Panc1 (cell line): Measurements from ENCODE around the gene LDLR. TPM values are rescaled to one million over a fixed set of nuclear protein-coding genes. Genes with fewer than 3 reads are reported as not detected.
"Not testable (repeated sequence)": the region's sequence is repeated elsewhere in the genome, so short reads cannot be mapped to it uniquely, and the experiment has no call there.

Experiments used
- ATAC-seq: fragments of 200-7000 bp; cut with Tn5 transposase; 2 replicates; pipeline ENCODE4 v1.9.1; 2020; ENCODE audit warnings: mild to moderate bottlenecking, moderate library complexity
- BruUV-seq: library from RNA; stranded (reverse); fragments of 400-500 nt; replicated peaks from 2 replicates; lab custom pipeline; 2021; lab: Mats Ljungman, UMichigan
- CTCF ChIA-PET: fragments of 300-600 bp; sonication (Branson Sonifier 250); formaldehyde crosslinking; loops from one replicate; lab custom pipeline; 2022; ENCODE audit warnings: antibody characterized with exemption; lab: Charles Lee
- POLR2A ChIA-PET: fragments of 300-600 bp; sonication (Branson Sonifier 250); formaldehyde crosslinking; loops from one replicate; lab custom pipeline; 2022; ENCODE audit warnings: antibody characterized with exemption; lab: Charles Lee
- DNase-seq: peaks from one replicate; pipeline ENCODE4 v3.0.0-alpha.2; 2010; ENCODE audit warnings: low read depth, low spot score
- H3K27ac ChIP-seq: 2 replicates; pipeline ENCODE4 v1.5.1; 2011; ENCODE audit warnings: mild to moderate bottlenecking, low read length, inconsistent platforms
- H3K27me3 ChIP-seq: fragments of 200-500 bp; sonication (Bioruptor generic); 2 replicates; pipeline ENCODE4 v1.6.0; 2014; ENCODE audit warnings: low read length, inconsistent platforms; ENCODE audit not compliant: control insufficient read depth, insufficient read depth
- H3K36me3 ChIP-seq: fragments of 200-500 bp; sonication (Bioruptor generic); 2 replicates; pipeline ENCODE4 v1.5.1; 2014; ENCODE audit warnings: inconsistent platforms, mild to moderate bottlenecking, low read length, moderate library complexity; ENCODE audit not compliant: control insufficient read depth, insufficient read depth
- H3K4me1 ChIP-seq: 2 replicates; pipeline ENCODE4 v1.5.1; 2011; ENCODE audit warnings: inconsistent platforms, mild to moderate bottlenecking, low read length, moderate library complexity; ENCODE audit not compliant: control insufficient read depth, insufficient read depth
- H3K4me3 ChIP-seq, 2 experiments: 2 replicates each; pipeline ENCODE4 v1.5.1; 2011 to 2012; ENCODE audit warnings: low read depth in 2 of 2, low read length in 2 of 2, mild to moderate bottlenecking in 2 of 2, inconsistent platforms in 1 of 2, moderate library complexity in 1 of 2
- H3K9me3 ChIP-seq: fragments of 200-500 bp; sonication (Bioruptor generic); 2 replicates; pipeline ENCODE4 v1.5.1; 2014; ENCODE audit warnings: low read depth, mild to moderate bottlenecking, inconsistent platforms, low read length, moderate library complexity; ENCODE audit not compliant: control insufficient read depth, insufficient read depth
- POLR2AphosphoS5 ChIP-seq: IDR thresholded peaks from 2 replicates; pipeline ENCODE4 v1.6.1; 2012; ENCODE audit warnings: mild to moderate bottlenecking, low read depth, low read length, moderate library complexity
- SIN3A ChIP-seq: IDR thresholded peaks from 2 replicates; pipeline ENCODE4 v1.6.1; 2012; ENCODE audit warnings: low read depth, mild to moderate bottlenecking, low read length, moderate library complexity, borderline replicate concordance; ENCODE audit not compliant: insufficient read depth
- TCF7L2 ChIP-seq: IDR thresholded peaks from 2 replicates; pipeline ENCODE4 v1.6.1; 2011; ENCODE audit warnings: mild to moderate bottlenecking, low read depth, low read length, inconsistent platforms
- in situ Hi-C: cut with HindIII; loops from 2 replicates; pipeline ENCODE4 v1.10.0; 2016; ENCODE audit warnings: low sequenced_read_pairs, low pct_unique_long_range_greater_than_20kb
- intact Hi-C: fragments of 100-400 bp; cut with micrococcal nuclease; formaldehyde crosslinking; loops from one replicate; pipeline ENCODE4 v1.10.0; 2022; ENCODE audit not compliant: unreplicated experiment
- total RNA-seq: library from RNA; stranded (reverse); gene quantifications from one replicate; pipeline ENCODE4 v1.2.1, GENCODE V29; 2021; ENCODE audit not compliant: unreplicated experiment
- TF ChIP-seq, protein P1 (sequence below), 2 experiments: IDR thresholded peaks; 2 replicates each; pipeline ENCODE4 v1.6.1; 2011 to 2012; ENCODE audit warnings: low read depth in 2 of 2, control low read depth in 1 of 2, low read length in 1 of 2, mild to moderate bottlenecking in 1 of 2, moderate library complexity in 1 of 2; ENCODE audit not compliant: insufficient read depth in 1 of 2
- TF ChIP-seq, protein P2 (sequence below): fragments of 450-650 bp; IDR thresholded peaks from 2 replicates; pipeline ENCODE4 v1.5.1; 2017; ENCODE audit warnings: mild to moderate bottlenecking

The LDLR gene
- total RNA-seq, 1 experiment from 2014 or later, result 203 TPM

DNA sequence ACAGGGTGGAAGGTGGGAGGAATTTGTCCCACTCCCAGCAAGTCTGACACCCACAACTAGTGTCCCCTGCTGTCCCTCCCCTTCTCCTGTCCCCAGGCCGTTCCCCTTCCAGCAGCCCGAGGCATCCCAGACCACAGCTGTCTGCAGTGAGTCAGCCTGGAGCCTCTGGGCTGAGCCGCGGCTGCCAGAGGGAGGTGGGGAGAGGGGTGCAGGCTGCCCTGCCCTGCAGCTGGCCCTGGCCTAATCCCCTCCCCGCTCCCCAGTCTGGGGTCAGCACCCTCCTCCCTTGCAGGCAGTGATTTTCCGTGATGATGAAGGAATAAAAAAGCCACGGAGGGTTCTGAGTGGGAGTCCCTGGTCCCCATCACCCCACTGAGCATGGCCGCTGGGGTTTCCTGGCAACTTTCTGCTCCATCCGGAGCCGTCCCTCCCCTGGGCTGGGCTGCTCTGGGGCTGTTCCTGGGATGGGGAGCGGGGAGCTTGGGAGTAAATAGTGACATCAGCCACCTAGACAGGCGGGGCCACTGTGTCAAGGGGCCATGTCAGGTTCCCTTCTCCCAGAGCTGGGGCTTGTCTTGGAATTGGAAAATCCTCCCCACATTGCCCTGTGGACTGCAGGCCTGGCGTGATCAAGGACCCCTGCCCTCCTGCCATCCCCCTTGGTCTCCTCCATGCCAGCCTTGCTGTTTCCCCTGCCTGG lies 49.5 kb downstream of the LDLR start:
- ATAC-seq (peak; percentile 65), DNase-seq (no peak)
- H3K27me3 ChIP-seq, result no peaks in the 10 kb centered on the region
- BruUV-seq, result no TSS peak
- H3K9me3 ChIP-seq, result no peaks in the 10 kb centered on the region
- in situ Hi-C loops, result no loop called here
- H3K4me1 ChIP-seq, result peaks cover 39% of the 10 kb centered on the region
- H3K27ac ChIP-seq, result peak overlapping the region; percentile 94
- ChIA-PET CTCF (interaction anchor here (0.5 to 0.6 kb wide), 3 partner anchors 13 to 112 kb away, joined by 4 to 6 read pairs (median 4); no protein-coding TSS in a partner anchor), POLR2A (no interaction called here)
- peak overlapping the region in 1 of 2 experiments; percentile 16; a peak in 1 of 4 replicates for H3K4me3 ChIP-seq
- no peaks in the 10 kb centered on the region for H3K36me3 ChIP-seq
- intact Hi-C loops, result loop anchor here (5.0 kb wide), 1 partner anchor 64 kb away; no protein-coding TSS in a partner anchor
- no peak for TF ChIP-seq SIN3A
- TF ChIP-seq POLR2AphosphoS5, result peak; percentile 71

DNA sequence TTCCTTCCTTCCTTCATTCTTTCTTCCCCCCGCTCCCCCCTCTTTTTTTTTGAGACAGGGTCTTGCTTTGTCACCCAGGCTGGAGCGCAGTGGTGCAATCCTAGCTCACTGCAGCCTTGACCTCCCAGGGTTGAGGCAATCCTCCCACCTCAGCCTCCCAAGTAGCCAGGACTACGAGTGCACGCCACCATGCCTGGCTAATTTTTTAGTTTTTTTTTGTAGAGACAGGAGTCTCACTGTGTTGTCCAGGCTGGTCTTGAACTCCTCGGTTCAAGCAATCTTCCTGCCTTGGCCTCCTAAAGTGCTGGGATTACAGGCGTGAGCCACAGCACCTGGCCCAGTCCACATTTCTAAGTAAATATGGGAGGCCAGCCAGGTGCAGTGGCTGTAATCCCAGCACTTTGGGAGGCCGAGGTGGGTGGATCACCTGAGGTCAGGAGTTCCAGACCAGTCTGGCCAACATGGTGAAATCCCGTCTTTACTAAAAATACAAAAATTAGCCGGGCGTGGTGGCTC lies 50.8 kb downstream of the LDLR start:
- H3K4me3 ChIP-seq, H3K36me3 ChIP-seq, in situ Hi-C loops, H3K9me3 ChIP-seq, ATAC-seq, H3K27me3 ChIP-seq, intact Hi-C loops, POLR2A ChIA-PET, DNase-seq, BruUV-seq, CTCF ChIA-PET: not testable (repeated sequence)
- Histone ChIP-seq H3K27ac (peak overlapping the region; percentile 94), H3K4me1 (peaks cover 44% of the 10 kb centered on the region)

DNA sequence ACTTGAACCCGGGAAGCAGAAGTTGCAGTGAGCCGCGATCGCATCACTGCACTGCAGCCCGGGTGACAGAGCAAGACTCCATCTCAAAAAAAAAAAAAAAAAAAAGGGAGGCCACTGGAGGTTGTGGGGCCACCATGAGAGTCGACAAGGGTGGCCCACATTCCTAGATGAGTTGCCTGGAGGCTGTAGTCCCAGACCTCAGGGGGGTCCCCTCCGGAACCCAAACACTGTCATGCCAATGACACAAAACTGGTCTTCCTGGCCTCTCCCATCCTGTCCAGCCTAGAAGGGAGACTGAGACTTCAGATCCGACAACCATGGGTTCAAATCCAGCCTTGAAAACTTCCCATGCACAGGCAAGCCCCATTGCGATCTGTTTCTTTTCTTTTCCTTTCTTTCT lies 51.6 kb downstream of the LDLR start:
- H3K9me3 ChIP-seq, result no peaks in the 10 kb centered on the region
- ATAC-seq (no peak), DNase-seq (no peak)
- H3K27me3 ChIP-seq, result no peaks in the 10 kb centered on the region
- no peaks in the 10 kb centered on the region for H3K36me3 ChIP-seq
- peaks cover 44% of the 10 kb centered on the region for H3K4me1 ChIP-seq
- in situ Hi-C loops, result no loop called here
- no TSS peak for BruUV-seq
- TF ChIP-seq TCF7L2 (no peak), SIN3A (no peak), POLR2AphosphoS5 (no peak)
- TF ChIP-seq, protein P1, sequence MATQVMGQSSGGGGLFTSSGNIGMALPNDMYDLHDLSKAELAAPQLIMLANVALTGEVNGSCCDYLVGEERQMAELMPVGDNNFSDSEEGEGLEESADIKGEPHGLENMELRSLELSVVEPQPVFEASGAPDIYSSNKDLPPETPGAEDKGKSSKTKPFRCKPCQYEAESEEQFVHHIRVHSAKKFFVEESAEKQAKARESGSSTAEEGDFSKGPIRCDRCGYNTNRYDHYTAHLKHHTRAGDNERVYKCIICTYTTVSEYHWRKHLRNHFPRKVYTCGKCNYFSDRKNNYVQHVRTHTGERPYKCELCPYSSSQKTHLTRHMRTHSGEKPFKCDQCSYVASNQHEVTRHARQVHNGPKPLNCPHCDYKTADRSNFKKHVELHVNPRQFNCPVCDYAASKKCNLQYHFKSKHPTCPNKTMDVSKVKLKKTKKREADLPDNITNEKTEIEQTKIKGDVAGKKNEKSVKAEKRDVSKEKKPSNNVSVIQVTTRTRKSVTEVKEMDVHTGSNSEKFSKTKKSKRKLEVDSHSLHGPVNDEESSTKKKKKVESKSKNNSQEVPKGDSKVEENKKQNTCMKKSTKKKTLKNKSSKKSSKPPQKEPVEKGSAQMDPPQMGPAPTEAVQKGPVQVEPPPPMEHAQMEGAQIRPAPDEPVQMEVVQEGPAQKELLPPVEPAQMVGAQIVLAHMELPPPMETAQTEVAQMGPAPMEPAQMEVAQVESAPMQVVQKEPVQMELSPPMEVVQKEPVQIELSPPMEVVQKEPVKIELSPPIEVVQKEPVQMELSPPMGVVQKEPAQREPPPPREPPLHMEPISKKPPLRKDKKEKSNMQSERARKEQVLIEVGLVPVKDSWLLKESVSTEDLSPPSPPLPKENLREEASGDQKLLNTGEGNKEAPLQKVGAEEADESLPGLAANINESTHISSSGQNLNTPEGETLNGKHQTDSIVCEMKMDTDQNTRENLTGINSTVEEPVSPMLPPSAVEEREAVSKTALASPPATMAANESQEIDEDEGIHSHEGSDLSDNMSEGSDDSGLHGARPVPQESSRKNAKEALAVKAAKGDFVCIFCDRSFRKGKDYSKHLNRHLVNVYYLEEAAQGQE (IDR thresholded peaks at IDR 0.05; ENCODE audit: insufficient read depth in 1 of 2, low read depth in 2 of 2, low read length in 1 of 2), result no peak
- TF ChIP-seq, protein P2, sequence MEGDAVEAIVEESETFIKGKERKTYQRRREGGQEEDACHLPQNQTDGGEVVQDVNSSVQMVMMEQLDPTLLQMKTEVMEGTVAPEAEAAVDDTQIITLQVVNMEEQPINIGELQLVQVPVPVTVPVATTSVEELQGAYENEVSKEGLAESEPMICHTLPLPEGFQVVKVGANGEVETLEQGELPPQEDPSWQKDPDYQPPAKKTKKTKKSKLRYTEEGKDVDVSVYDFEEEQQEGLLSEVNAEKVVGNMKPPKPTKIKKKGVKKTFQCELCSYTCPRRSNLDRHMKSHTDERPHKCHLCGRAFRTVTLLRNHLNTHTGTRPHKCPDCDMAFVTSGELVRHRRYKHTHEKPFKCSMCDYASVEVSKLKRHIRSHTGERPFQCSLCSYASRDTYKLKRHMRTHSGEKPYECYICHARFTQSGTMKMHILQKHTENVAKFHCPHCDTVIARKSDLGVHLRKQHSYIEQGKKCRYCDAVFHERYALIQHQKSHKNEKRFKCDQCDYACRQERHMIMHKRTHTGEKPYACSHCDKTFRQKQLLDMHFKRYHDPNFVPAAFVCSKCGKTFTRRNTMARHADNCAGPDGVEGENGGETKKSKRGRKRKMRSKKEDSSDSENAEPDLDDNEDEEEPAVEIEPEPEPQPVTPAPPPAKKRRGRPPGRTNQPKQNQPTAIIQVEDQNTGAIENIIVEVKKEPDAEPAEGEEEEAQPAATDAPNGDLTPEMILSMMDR, result no peak
- peak overlapping the region; percentile 97 for H3K27ac ChIP-seq
- intact Hi-C loops, result no loop called here
- POLR2A ChIA-PET, result no interaction called here
- H3K4me3 ChIP-seq, result no peak overlapping the region
- CTCF ChIA-PET, result no interaction called here
